Activated naive CD4-positive, alpha-beta T cell treated with anti-CD3 and anti-CD28 coated beads, Interleukin-2, amount 10 ng/mL, durations not matched to agents 7 days and 5 days (primary cell): ENCODE measurements around the gene ALG12.

Experiments used
- CTCF ChIA-PET: fragments of 350-600 bp; sonication (Branson Sonifier 250); formaldehyde crosslinking; loops from one replicate; lab custom pipeline; 2021; ENCODE audit warnings: antibody characterized with exemption; lab: Charles Lee
- DNase-seq: peaks from one replicate; pipeline ENCODE4 v3.0.0-alpha.2; 2020
- H3K27ac Mint-ChIP-seq: one replicate; pipeline ENCODE4 v1.8.0; 2021; ENCODE audit warnings: mild to moderate bottlenecking, moderate library complexity, mixed read lengths
- H3K27me3 Mint-ChIP-seq: one replicate; pipeline ENCODE4 v1.8.0; 2021; ENCODE audit warnings: mild to moderate bottlenecking, mixed read lengths
- H3K36me3 Mint-ChIP-seq: one replicate; pipeline ENCODE4 v1.8.0; 2021; ENCODE audit warnings: mixed read lengths
- H3K4me1 Mint-ChIP-seq: one replicate; pipeline ENCODE4 v1.8.0; 2021; ENCODE audit warnings: mixed read lengths
- H3K4me3 Mint-ChIP-seq: one replicate; pipeline ENCODE4 v1.8.0; 2021; ENCODE audit warnings: mild to moderate bottlenecking, moderate library complexity, mixed read lengths
- H3K9me3 Mint-ChIP-seq: one replicate; pipeline ENCODE4 v1.8.0; 2021; ENCODE audit warnings: mixed read lengths

The ALG12 gene

DNA sequence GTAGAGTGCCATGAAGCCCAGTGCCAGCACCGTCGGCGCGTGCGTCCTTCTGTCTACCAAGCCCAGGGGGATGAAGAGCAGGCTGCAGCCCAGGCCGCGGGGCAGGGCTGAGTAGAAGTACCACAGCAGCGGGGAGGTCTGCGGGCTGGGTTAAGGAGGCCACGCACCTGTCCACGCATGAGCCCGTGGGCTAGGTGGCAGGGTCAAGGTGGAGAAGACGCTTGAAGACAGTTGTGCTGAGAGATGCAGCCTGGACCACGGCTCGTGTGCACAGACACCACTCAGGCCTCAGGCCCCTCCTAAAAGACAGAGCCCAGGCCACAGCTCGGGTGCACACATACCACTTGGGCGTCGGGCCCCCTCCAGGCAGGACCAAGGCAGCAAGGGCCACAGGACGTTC, 10.4 kb downstream of the ALG12 start:
- CTCF ChIA-PET = no interaction called here
- no peaks in the 10 kb centered on the region for H3K4me1 Mint-ChIP-seq
- peak overlapping the region; percentile 56 for H3K27ac Mint-ChIP-seq
- DNase-seq = no peak
- no peak overlapping the region for H3K4me3 Mint-ChIP-seq
- H3K9me3 Mint-ChIP-seq = no peaks in the 10 kb centered on the region
- H3K27me3 Mint-ChIP-seq = no peaks in the 10 kb centered on the region
- peaks cover 39% of the 10 kb centered on the region for H3K36me3 Mint-ChIP-seq

DNA sequence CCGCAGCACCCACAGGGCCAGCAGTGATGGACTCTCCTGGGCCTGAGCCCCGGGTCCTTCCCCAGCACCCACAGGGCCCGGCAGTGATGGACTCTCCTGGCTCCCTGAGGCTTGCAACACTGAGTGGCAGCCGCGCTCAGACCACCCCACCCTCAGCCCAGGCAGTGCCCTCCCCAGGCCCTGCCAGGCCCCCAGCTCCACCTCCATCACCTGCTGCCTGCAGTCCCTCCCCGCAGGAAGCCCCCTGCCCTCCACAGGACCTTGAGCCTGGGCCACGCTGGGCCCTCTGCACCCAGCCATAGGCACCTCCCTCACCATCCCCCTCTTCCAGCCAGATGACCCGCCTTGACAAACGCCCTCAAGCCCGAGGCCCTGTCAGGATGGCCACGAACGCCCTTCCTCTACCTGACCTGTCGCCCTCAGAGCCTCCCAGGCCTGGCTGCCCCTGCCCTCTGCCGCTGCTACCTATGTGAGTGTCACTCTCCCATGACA, 11.4 kb downstream of the ALG12 start:
- CTCF ChIA-PET = no interaction called here

DNA sequence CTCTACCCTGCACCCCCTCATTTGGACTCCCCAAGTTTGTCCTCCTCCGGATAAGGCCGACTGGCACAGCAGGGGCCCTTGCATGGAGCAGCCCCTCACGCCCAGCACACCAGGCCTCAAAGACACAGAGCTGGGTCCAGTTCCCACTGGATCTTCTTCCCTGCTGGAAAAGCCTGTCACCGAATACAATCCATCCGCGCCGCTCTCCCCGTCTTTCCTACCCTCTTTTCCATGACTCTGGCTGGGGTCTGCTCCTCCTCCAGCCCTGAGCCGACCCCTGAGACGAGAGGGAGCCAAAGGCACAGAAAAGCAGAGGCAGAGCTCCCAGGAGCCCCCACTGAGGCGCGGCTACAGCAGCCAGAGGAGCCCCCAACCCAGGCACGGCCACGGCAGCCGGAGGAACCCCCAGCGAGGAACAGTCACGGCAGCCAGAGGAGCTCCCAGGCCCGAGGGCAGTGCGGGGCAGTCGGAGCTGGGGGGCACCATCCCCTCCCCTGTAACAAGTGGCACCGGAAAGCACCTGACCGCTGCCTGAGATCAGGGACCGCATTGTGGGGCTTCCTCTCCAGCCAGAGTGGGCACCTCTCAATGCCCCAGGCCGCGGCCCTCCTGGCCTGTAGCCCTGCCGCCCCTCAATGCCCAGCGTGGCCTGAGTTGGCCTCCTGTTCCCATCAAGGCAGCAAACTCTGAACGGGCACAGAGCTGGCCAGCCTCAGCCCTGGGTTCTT, 12.0 kb downstream of the ALG12 start:
- CTCF ChIA-PET = no interaction called here
- Mint-ChIP-seq H3K9me3 (peaks cover 9% of the 10 kb centered on the region), H3K4me3 (no peak overlapping the region), H3K36me3 (peaks cover 47% of the 10 kb centered on the region), H3K4me1 (no peaks in the 10 kb centered on the region), H3K27ac (no peak overlapping the region), H3K27me3 (no peaks in the 10 kb centered on the region)
- DNase-seq = peak; percentile 8

More for the DNA sequence above, 11.4 kb downstream of the ALG12 start:
- Mint-ChIP-seq H3K4me3 (no peak overlapping the region), H3K27me3 (no peaks in the 10 kb centered on the region), H3K36me3 (peaks cover 41% of the 10 kb centered on the region), H3K9me3 (peaks cover 3% of the 10 kb centered on the region), H3K4me1 (no peaks in the 10 kb centered on the region), H3K27ac (no peak overlapping the region)
- no peak for DNase-seq

DNA sequence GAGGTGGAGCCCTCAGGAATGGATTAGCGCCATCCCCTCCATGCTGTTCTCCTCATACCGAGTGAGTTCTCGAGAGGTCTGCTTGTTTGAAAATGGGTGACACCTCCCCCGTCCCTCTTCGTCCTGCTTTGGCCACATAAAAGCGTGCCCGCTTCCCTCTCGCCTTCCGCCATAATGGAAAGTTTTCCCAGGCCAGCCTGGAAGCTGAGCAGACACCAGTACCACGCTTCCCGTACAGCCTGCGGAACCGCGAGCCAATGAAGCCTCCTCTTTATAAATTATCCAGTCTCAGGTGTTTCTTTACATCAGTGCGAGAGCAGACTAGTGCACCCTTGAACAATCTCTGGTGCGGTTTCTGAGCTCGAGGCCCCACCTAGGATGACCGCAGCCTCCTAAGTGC, 12.8 kb downstream of the ALG12 start:
- Mint-ChIP-seq H3K36me3 (peaks cover 51% of the 10 kb centered on the region), H3K4me3 (no peak overlapping the region), H3K27ac (no peak overlapping the region), H3K4me1 (no peaks in the 10 kb centered on the region), H3K9me3 (peaks cover 12% of the 10 kb centered on the region), H3K27me3 (no peaks in the 10 kb centered on the region)
- peak; percentile 8 for DNase-seq
- CTCF ChIA-PET = no interaction called here

DNA sequence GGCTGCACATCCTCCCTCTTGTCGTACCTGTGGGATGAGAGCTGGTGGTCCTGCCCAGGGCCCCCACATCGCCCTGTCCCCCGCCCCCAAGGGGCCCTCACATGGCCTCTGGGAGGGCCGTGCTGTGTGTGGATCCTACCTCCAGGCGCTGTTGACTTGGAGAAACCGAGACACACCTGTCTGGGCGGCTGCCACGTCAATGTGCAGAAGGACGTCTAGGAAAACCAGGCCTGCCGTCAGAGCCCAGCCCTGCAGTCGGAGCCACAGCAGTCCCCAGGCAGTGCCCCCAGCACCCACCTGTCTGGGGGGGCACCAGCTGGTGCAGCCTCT, 14.2 kb downstream of the ALG12 start:
- Mint-ChIP-seq H3K4me3 (no peak overlapping the region), H3K4me1 (no peaks in the 10 kb centered on the region), H3K27ac (no peak overlapping the region), H3K9me3 (peaks cover 12% of the 10 kb centered on the region), H3K36me3 (peaks cover 56% of the 10 kb centered on the region), H3K27me3 (no peaks in the 10 kb centered on the region)
- DNase-seq = peak; percentile 14
- CTCF ChIA-PET = no interaction called here

DNA sequence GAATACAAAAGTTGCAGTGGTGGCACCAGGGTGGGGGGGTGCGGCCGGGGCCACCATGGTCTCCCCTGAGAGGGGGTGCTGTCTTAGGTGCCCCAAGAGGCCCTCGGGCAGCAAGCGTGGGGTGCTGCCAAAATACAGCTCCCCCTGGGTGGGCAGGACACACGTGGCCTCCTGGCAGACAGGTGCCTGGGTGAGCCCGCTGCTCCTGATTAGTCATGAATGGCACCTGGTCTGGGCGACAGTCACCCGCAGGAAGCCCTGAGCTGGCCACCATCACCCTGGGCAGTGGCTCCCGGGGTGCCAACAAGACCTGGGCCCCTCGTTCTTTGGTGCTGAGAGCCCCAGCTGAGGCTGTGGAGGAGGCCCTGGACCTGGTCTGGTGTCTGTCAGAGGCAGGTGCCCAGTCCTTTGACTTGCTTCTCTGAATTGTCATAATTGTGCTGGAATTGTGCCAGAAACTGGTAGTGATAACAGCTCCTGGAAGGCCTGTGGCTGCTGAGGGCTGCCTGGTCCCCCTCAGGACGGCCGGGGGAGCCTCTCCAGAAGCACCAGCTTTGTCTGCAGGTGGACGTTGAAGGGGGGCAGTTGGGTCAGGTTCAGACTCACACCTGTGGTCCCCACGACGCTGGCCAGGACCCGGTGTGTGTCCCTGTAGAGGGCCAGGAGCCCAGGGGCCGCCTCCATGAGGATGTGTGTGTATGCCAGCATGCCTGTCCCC, 14.8 kb downstream of the ALG12 start:
- peak; percentile 9 for DNase-seq
- Mint-ChIP-seq H3K9me3 (peaks cover 12% of the 10 kb centered on the region), H3K27ac (no peak overlapping the region), H3K36me3 (peaks cover 54% of the 10 kb centered on the region), H3K4me1 (no peaks in the 10 kb centered on the region), H3K27me3 (no peaks in the 10 kb centered on the region), H3K4me3 (no peak overlapping the region)
- CTCF ChIA-PET = no interaction called here

DNA sequence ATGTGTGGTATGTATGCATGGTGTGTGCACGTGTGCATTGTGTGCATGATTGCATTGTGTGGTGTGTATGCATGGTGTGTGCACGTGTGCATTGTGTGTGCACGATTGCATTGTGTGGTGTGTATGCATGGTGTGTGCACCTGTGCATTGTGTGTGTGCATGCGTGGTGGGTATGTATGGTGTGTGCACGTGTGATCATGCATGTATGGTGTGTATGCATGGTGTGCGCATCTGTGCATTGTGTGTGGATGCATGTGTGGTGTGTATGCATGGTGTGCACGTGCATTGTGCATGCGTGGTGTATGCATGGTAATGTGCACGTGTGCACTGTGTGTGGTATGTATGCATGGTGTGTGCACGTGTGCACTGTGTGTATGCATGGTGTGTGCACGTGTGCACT, 16.8 kb downstream of the ALG12 start:
- CTCF ChIA-PET = no interaction called here
- no peak for DNase-seq
- Mint-ChIP-seq H3K9me3 (peaks cover 12% of the 10 kb centered on the region), H3K27me3 (no peaks in the 10 kb centered on the region), H3K27ac (no peak overlapping the region), H3K36me3 (peaks cover 47% of the 10 kb centered on the region), H3K4me3 (no peak overlapping the region), H3K4me1 (no peaks in the 10 kb centered on the region)

DNA sequence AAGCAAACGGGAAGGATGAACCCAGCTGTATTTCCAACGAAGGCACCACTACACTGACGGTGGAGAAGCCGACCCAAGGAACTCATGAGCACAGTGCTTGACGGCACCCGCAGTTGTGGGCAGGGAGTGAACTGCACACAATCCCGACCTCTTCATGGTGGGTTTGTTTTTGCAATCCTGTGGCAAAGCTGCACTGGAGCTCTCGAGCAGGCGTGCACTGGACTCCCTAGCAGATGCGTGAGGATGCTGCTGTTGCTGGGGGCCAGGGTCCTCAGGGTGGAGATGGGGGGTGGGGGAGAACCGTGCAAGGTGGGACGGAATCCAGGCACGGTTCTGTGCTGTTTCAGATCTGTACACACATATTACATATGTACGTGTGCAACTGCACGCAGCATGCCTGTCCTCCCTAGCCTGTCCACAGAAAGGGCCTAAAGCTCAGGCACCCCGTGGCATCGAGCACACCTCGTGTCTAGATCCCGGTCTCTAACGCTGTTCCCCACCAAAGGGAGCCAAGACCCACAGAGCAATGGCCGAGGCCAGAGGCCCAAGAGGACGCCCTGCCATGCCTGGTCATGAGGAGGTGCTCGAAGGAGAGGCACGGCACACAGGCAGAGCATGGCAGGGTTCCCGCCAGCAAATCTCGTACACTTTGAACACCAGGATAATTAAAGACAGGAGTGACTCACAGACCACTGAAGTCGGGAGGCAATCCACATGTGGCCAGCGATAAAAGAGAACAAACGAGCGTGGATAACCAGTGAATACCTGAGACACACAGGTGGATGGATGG, 17.6 kb downstream of the ALG12 start:
- no peak overlapping the region for H3K4me3 Mint-ChIP-seq
- no peaks in the 10 kb centered on the region for H3K27me3 Mint-ChIP-seq
- no peak for DNase-seq
- no peak overlapping the region for H3K27ac Mint-ChIP-seq
- peaks cover 12% of the 10 kb centered on the region for H3K9me3 Mint-ChIP-seq
- CTCF ChIA-PET = no interaction called here
- H3K4me1 Mint-ChIP-seq = no peaks in the 10 kb centered on the region
- H3K36me3 Mint-ChIP-seq = peaks cover 46% of the 10 kb centered on the region

DNA sequence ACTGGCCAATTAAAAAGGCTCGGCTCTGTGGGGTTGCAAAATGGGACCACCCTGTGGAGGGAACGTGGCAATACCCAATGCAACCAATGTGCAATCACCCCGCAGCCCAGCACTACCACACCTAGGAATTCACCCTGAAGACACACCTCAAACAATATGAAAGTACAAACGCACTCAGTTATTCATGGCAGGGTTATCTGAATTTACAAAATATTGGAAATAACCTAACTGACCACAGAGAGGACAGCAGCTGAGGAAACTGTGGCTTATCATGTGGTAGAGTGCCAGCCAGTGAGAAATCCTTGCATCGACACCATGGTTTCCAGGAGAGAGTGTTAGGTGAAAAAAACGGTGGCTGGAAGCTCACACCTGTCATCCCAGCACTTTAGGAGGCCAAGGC, 18.7 kb downstream of the ALG12 start:
- no peaks in the 10 kb centered on the region for H3K27me3 Mint-ChIP-seq
- no peak for DNase-seq
- no peaks in the 10 kb centered on the region for H3K4me1 Mint-ChIP-seq
- no peak overlapping the region for H3K4me3 Mint-ChIP-seq
- peaks cover 46% of the 10 kb centered on the region for H3K36me3 Mint-ChIP-seq
- peaks cover 13% of the 10 kb centered on the region for H3K9me3 Mint-ChIP-seq
- H3K27ac Mint-ChIP-seq = no peak overlapping the region
- CTCF ChIA-PET = no interaction called here

DNA sequence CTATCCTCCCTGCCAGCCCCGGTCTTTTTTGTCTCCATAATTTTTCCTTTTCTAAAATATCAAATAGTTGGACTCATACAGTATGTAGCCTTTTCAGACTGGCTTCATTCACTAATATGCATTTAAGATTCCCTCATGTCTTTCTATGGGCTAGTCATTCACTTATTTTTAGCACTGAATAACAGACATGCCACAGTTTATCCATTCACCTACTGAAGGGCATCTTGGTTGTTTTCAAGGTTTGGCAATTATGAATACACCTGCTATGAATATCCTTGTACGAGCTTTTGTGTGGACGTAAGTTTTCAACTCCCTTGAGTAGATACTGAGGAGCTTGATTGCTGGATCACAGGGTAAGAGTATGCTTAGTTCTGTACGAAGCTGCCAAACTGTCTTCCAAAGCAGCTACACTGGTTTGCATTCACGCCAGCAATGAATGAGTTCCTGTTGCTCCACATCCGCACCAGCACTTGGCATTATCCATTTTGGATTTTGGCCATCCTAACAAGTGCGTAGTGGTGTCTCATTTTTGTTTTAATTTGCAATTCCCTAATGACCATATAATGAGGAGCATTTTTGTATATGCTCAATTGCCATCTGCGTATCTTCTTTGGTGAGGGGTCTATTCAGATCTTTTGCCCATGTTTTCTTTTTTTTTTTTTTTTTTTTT, 21.1 kb downstream of the ALG12 start:
- Mint-ChIP-seq H3K4me1 (no peaks in the 10 kb centered on the region), H3K27me3 (no peaks in the 10 kb centered on the region), H3K9me3 (peaks cover 16% of the 10 kb centered on the region), H3K4me3 (no peak overlapping the region), H3K27ac (no peak overlapping the region), H3K36me3 (peaks cover 49% of the 10 kb centered on the region)
- DNase-seq = no peak
- CTCF ChIA-PET = no interaction called here

DNA sequence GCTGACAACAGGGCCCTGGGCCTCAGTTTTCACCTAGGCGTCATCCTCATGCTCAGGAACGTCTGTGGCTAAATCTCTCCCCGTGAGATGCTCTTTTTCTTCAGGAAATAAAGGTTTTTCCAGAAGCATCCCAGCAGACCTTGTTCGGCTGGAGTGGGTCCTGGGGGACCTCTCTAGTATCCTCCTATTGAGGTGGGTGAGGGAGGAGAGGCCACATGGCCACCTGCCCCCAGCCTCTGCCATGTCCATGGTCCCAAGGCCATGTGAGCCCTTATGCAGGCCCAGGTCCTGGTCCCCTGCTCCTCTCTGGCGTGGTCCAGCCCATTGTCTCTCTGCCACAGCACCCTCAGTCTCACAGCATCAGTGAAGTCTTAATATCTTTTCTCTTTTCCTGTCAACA, 22.0 kb downstream of the ALG12 start:
- Mint-ChIP-seq H3K27ac (peak overlapping the region; percentile 38), H3K4me1 (no peaks in the 10 kb centered on the region), H3K4me3 (no peak overlapping the region), H3K27me3 (no peaks in the 10 kb centered on the region), H3K9me3 (peaks cover 9% of the 10 kb centered on the region), H3K36me3 (peaks cover 45% of the 10 kb centered on the region)
- CTCF ChIA-PET = interaction anchor here (0.6 kb wide), 1 partner anchor 771 kb away, joined by 3 read pairs; no protein-coding TSS in a partner anchor
- DNase-seq = no peak

DNA sequence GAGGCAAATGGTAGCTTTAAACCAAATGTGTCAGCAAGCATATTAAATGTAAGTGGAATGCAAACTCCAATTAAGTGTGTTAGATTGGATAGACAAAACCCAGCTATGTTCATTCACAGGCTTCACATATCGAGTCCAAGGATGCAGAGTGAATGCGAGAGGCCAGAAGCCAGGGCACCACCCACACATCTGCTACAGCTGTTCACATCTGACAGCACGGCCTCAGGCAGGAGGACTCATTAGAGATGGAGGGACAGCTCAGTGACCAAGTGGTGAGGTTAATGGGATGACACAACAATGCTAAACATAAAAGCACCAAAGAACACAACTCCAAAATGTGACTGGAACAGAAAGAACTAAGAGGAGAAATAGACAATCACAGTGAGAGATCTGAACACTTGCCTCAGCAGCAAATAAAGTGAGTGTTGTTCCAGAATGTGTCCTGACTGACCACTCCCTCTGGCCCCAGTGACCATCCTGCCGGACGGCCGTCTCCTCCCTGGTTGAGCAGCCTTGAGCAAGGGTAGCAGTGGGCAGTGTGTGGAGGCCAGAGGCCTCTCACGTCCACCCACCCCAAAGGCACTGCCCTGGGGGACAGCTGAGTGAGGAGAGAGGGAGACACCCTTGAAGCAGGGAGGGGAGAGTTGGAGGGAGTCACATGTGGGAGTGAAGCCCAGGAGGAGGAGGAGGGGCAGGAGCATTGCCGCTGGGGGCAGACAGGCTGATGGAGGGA, 23.8 kb downstream of the ALG12 start:
- Mint-ChIP-seq H3K9me3 (peaks cover 9% of the 10 kb centered on the region), H3K4me3 (no peak overlapping the region), H3K36me3 (peaks cover 52% of the 10 kb centered on the region), H3K4me1 (no peaks in the 10 kb centered on the region), H3K27ac (no peak overlapping the region), H3K27me3 (no peaks in the 10 kb centered on the region)
- DNase-seq = no peak
- CTCF ChIA-PET = no interaction called here

DNA sequence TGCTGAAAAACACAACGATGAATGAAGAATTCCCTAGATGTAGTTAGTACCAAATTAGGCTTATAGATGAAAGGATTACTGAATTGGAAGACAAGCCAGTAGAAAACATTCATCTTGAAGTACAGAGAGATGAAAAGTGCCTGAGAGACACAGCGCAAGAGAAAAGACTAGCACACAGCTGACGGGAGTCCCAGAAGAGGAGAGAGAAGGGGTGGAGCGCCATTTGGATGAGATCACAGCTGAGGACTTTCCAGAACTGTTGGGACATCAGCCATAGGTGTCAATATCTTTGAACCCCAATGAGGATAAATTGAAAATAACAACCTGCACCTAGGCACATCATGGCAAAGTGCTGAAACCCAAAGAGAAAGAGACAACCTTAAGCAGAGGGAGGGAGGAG, 25.2 kb downstream of the ALG12 start:
- CTCF ChIA-PET = no interaction called here

More for the DNA sequence above, 25.2 kb downstream of the ALG12 start:
- no peak for DNase-seq
- no peaks in the 10 kb centered on the region for H3K4me1 Mint-ChIP-seq
- H3K4me3 Mint-ChIP-seq = no peak overlapping the region
- no peaks in the 10 kb centered on the region for H3K27me3 Mint-ChIP-seq
- peak overlapping the region; percentile 0 for H3K27ac Mint-ChIP-seq
- H3K9me3 Mint-ChIP-seq = peaks cover 9% of the 10 kb centered on the region
- peaks cover 65% of the 10 kb centered on the region for H3K36me3 Mint-ChIP-seq
